Hepatocyte (in vitro differentiated cells): ENCODE measurements around the gene TMC6. TPM values are rescaled to one million over a fixed set of nuclear protein-coding genes. Genes with fewer than 3 reads are reported as not detected.

Experiments used
- DNase-seq: peaks from one replicate; pipeline ENCODE4 v3.0.0-alpha.2; 2016; ENCODE audit warnings: low spot score
- H2AFZ ChIP-seq: fragments of 200-600 bp; sonication (generic); 2 replicates; pipeline ENCODE4 v1.6.0; 2016; ENCODE audit warnings: antibody characterized with exemption, mild to moderate bottlenecking
- H3K27ac ChIP-seq: fragments of 200-600 bp; sonication (generic); 2 replicates; pipeline ENCODE4 v1.5.1; 2016; ENCODE audit warnings: mild to moderate bottlenecking
- H3K27me3 ChIP-seq: fragments of 200-600 bp; sonication (generic); 2 replicates; pipeline ENCODE4 v1.6.1; 2016
- H3K36me3 ChIP-seq: fragments of 200-600 bp; sonication (generic); replicated peaks from 2 replicates; pipeline ENCODE4 v1.5.1; 2016; ENCODE audit warnings: low read depth; ENCODE audit not compliant: insufficient read depth
- H3K4me1 ChIP-seq: fragments of 200-600 bp; sonication (generic); 2 replicates; pipeline ENCODE4 v1.5.1; 2016; ENCODE audit warnings: mild to moderate bottlenecking, moderate library complexity; ENCODE audit not compliant: insufficient read depth
- H3K4me2 ChIP-seq: fragments of 200-600 bp; sonication (generic); 2 replicates; pipeline ENCODE4 v1.6.0; 2016
- H3K4me3 ChIP-seq: fragments of 200-600 bp; sonication (generic); 2 replicates; pipeline ENCODE4 v1.5.1; 2016; ENCODE audit warnings: mild to moderate bottlenecking
- H3K79me2 ChIP-seq: fragments of 200-600 bp; sonication (generic); 2 replicates; pipeline ENCODE4 v1.6.0; 2017; ENCODE audit warnings: mild to moderate bottlenecking
- H3K9me2 ChIP-seq: fragments of 200-600 bp; sonication (generic); replicated peaks from 2 replicates; pipeline ENCODE4 v1.6.0; 2017; ENCODE audit warnings: mild to moderate bottlenecking; ENCODE audit not compliant: insufficient read depth
- H3K9me3 ChIP-seq: fragments of 200-600 bp; sonication (generic); 2 replicates; pipeline ENCODE4 v1.5.1; 2016; ENCODE audit warnings: low read depth, mild to moderate bottlenecking
- H4K20me1 ChIP-seq: fragments of 200-600 bp; sonication (generic); 2 replicates; pipeline ENCODE4 v1.6.0; 2016; ENCODE audit warnings: mild to moderate bottlenecking; ENCODE audit not compliant: insufficient read depth, poor library complexity, severe bottlenecking
- CTCF ChIP-seq: fragments of 200-600 bp; sonication (generic); IDR thresholded peaks from 2 replicates; pipeline ENCODE4 v1.5.1; 2016; ENCODE audit warnings: antibody characterized with exemption, mild to moderate bottlenecking; ENCODE audit not compliant: poor library complexity
- EZH2 ChIP-seq: fragments of 200-600 bp; sonication (generic); IDR thresholded peaks from 2 replicates; pipeline ENCODE4 v1.6.1; 2016; ENCODE audit warnings: antibody characterized with exemption, mild to moderate bottlenecking, borderline replicate concordance
- EZH2phosphoT487 ChIP-seq: fragments of 200-600 bp; sonication (generic); IDR thresholded peaks from one replicate; pipeline ENCODE4 v1.6.1; 2018; ENCODE audit warnings: antibody characterized with exemption, mild to moderate bottlenecking, low read depth, moderate library complexity; ENCODE audit not compliant: unreplicated experiment, severe bottlenecking
- WGBS: methylation state at CpG from one replicate; pipeline ENCODE4 v1.1.6; 2016; ENCODE audit warnings: low lambda C conversion rate; ENCODE audit errors: missing lambda C conversion rate; 5-methylcytosine and 5-hydroxymethylcytosine counted together
- polyA plus RNA-seq: library from polyadenylated mRNA; unstranded; fragments of >200 nt; fragmentation: Nextera tagmentation; extraction: Ambion mirVana; gene quantifications from 2 replicates; pipeline ENCODE4 v1.2.1, GENCODE V29; 2016
- total RNA-seq: library from RNA; depleted of rRNA; stranded (reverse); fragments of >200 nt; gene quantifications from 2 replicates; pipeline ENCODE4 v1.2.3, GENCODE V29; 2014

Gene TMC6
- total and polyA plus RNA-seq, 2 experiments from 2014 or later: 26.7 to 57.9 TPM

- Histone ChIP-seq H3K27ac (no peak overlapping the region), H4K20me1 (no peaks in the 10 kb centered on the region), H3K4me3 (no peak overlapping the region), H3K4me1 (peaks cover 12% of the 10 kb centered on the region), H3K4me2 (no peak overlapping the region), H3K27me3 (no peaks in the 10 kb centered on the region), H3K79me2 (peaks cover 3% of the 10 kb centered on the region), H3K9me2 (no peaks in the 10 kb centered on the region), H3K9me3 (no peaks in the 10 kb centered on the region), H3K36me3 (no peaks in the 10 kb centered on the region), H2AFZ (no peak overlapping the region)
- TF ChIP-seq EZH2phosphoT487: no peak
- no peak for TF ChIP-seq EZH2
- no peak for TF ChIP-seq CTCF
- no peak for DNase-seq
- 95% methylated on average over 9 of the region's 30 CpGs for WGBS
Observed at GRCh38 chr17:78124081-78124835, 4.3 kb downstream of the TMC6 start.

GRCh38 chr17:78123258-78123929 is 5.2 kb downstream of the TMC6 start:
- no peaks in the 10 kb centered on the region for H4K20me1 ChIP-seq
- peaks cover 12% of the 10 kb centered on the region for H3K4me1 ChIP-seq
- H3K4me3 ChIP-seq: no peak overlapping the region
- over 99% methylated on average over 5 of the region's 5 CpGs for WGBS
- H3K36me3 ChIP-seq: no peaks in the 10 kb centered on the region
- TF ChIP-seq EZH2 (no peak), EZH2phosphoT487 (no peak), CTCF (no peak)
- no peak overlapping the region for H2AFZ ChIP-seq
- DNase-seq: no peak
- peaks cover 3% of the 10 kb centered on the region for H3K79me2 ChIP-seq
- H3K9me3 ChIP-seq: no peaks in the 10 kb centered on the region
- H3K27me3 ChIP-seq: no peaks in the 10 kb centered on the region
- no peak overlapping the region for H3K27ac ChIP-seq
- no peak overlapping the region for H3K4me2 ChIP-seq
- no peaks in the 10 kb centered on the region for H3K9me2 ChIP-seq

GRCh38 chr17:78122931-78123249 is 5.7 kb downstream of the TMC6 start:
- Histone ChIP-seq H3K27me3 (no peaks in the 10 kb centered on the region), H3K4me3 (no peak overlapping the region), H3K4me1 (peaks cover 11% of the 10 kb centered on the region), H3K27ac (no peak overlapping the region), H3K9me3 (no peaks in the 10 kb centered on the region), H4K20me1 (no peaks in the 10 kb centered on the region), H3K9me2 (no peaks in the 10 kb centered on the region), H3K36me3 (no peaks in the 10 kb centered on the region), H3K79me2 (peaks cover 3% of the 10 kb centered on the region), H3K4me2 (no peak overlapping the region), H2AFZ (no peak overlapping the region)
- TF ChIP-seq EZH2 (no peak), CTCF (no peak)
- DNase-seq: no peak
- 79% methylated on average over 3 of the region's 4 CpGs for WGBS
